Superior temporal gyrus (tissue), 1 donor: ENCODE results near the gene GAS6.
"Not testable (repeated sequence)": the region's sequence is repeated elsewhere in the genome, so short reads cannot be mapped to it uniquely, and the experiment has no call there.

Experiments used
- DNase-seq: peaks from one replicate; pipeline ENCODE4 v3.0.0-alpha.2; 2016; ENCODE audit errors: extremely low spot score

The GAS6 gene

DNA sequence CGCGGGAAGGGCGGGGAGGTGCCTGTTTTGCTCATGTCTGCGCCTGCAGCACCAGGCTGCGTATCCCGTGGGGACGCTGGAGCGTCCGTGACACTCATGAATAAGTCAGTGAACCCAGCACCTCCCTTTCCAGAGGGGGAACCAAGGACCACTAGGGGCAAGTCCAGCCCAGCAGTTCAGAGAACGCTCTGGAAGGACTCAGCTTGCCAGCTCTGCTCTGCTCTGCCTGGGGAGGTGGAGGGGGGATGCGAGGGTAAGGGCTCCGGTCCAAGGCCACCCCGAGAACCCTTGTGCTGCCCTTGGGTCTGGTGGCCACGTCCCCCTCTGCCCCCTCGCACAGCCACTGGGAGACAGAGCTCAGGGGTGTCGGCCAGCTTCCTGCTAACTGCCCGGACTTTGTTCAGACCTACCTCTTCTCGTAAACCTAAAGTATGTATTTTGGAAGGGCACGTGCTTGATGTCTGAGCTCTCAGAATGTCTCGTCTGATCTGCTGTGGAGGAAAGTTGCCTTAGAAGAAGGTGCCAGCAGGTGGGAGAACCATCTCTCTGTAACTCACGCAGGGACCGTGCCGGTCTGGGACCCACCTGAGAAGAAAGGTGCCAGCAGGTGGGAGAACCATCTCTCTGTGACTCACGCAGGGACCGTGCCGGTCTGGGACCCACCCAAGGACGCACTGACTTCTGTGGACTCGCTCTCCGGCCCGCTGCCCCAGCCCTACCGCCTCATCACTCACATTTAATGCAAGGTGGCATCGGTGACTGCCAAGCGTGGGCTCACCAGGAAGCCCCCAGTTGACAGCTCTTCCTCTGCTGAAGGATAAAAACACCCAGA, 70.8 kb downstream of the GAS6 start:
- DNase-seq: no peak

DNA sequence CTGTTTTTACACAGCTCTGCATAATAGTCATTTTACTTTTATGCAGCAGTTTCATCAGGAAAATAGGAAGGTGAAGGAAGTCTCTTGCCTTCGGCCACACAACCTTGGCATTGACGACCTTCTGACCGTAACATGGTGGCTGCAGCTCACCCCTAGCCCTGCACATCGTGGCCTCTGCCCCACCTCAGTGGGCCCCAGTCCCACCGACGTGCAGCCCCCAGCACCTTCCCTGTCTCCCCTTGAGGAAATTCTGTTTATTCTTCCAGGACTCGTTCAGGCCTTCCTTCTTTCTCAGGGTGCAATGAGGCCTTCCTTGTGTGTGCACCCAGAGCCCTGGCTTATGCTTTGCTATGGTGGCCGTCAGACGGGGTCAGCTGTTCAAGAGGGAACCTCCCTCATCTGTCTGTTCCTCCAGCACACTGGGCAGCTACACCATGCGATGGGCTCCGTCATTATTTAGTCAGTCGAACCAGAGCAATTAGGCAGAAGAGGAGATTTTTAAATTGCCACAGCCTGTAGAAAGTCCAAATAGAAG, 71.6 kb downstream of the GAS6 start:
- DNase-seq: no peak

DNA sequence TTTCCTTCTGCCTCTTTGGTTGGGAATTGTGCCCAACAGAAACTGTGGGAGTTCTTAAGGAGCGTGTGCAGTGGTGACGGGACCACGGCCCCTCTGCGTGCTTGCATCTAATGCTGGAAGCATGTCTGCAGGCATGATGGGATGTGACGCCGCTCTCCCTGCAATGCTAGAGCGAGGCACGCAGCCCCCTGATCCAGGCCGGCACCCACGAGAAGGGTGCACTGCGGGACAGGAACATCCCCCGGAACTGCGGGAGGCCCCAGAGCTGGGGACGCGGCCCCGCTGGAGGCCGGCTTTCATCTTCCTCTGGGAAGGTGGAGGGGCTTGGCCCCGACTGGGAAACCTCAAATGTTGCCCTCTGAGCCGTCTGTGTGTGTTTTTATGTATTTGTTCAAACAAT, 72.1 kb downstream of the GAS6 start:
- DNase-seq: no peak

DNA sequence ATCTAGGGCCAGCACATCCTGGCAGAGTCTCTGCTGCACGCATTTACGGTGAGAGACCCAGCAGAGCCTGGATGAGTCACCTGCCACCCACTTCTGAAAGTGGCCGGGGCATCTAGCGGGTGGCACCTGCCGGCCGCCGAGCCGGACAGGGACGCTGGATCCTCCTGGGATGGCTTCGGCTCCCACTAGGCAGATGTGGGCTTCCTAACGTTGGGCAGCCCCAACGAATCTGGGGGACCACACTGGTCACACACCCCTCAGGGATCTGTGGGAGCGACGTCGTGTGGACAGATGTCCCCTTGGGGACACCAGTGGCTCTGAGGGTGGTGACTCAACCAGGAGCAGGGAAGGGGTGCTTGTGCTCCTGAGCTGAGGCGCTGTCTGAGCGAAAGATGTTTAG, 72.7 kb downstream of the GAS6 start:
- DNase-seq: no peak

DNA sequence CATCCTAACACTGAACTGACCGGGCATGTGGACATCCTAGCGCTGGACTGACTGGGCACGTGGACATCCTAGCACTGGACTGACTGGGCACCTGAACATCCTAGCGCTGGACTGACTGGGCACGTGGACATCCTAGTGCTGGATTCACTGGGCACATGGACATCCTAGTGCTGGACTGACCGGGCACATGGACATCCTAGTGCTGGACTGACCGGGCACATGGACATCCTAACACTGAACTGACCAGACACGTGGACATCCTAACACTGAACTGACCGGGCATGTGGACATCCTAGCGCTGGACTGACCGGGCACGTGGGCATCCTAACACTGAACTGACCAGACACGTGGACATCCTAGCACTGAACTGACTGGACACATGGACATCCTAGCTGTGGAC, 73.9 kb downstream of the GAS6 start:
- DNase-seq: not testable (repeated sequence)

DNA sequence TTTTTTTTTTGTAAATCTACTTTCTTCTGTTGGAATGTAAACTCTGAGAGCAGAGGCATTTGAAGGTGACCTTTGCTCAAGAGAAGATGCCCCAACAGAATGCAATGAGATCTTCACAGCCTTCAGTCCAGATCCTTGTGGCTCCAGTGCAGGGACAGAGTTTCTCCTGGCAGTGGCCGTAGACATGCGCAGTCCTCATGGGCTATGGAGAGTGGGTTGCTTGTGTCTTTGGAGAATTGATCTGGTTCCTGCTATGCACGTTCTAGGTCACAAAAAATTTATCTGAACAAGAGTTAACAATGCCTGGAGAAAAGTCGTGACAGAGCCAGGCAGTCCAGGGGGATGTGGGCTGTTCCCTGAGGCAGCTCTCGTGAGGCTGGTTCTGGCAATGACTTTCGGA, 74.7 kb downstream of the GAS6 start:
- no peak for DNase-seq

DNA sequence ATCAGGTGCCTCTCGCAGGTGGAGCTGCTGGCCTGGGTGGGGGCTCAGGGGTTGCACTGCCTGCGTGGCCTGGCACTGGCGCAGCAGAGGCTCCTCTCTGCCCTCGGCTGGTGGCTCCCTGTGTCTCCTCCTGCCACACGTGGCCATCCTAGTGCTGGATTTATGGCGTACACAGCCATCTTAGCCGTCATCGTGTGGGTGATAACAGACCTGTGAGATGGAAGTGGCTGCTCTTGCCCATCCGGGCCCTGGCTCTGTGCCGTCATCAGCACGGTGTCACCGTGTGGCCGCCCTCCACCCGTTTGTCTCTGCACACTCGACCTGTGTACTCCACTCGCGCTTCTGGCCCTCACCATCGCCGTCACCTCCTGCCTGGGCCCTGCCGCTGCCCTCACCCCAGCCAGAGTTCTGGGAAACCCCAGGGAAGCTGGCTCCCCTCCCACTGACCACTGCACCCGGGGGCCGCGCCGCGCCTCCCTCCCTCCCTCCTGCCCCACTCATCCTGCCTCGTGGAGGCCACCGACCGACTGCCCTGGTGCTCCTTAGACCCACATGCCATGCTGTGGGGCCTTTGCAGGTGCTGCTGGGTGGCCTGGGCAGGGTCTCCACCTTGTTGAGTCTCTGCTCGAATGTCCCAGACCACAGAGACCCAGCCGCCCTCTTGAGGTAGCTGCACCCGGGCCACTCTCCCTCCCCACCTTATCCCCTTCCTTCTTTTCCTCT, 75.3 kb downstream of the GAS6 start:
- no peak for DNase-seq

DNA sequence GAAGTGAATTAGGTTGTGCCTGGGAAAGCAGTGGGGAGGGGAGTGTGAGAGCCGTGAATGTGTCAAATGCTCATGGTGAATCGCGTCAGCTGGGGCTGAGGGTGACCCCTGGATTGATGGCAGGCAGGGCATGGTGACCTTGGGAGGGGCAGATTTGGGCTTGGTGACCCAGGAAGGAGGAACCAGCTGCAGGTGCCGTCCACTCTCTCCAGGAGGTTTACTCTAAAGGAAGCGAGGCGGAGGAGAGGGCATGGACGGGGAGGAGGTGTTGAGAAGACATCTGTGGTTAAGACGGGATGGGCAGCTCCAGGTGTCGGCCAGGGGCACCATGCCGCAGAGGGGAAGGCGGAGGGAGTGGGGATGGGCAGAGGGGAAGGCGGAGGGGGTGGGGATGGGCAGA, 76.2 kb downstream of the GAS6 start:
- DNase-seq: no peak

DNA sequence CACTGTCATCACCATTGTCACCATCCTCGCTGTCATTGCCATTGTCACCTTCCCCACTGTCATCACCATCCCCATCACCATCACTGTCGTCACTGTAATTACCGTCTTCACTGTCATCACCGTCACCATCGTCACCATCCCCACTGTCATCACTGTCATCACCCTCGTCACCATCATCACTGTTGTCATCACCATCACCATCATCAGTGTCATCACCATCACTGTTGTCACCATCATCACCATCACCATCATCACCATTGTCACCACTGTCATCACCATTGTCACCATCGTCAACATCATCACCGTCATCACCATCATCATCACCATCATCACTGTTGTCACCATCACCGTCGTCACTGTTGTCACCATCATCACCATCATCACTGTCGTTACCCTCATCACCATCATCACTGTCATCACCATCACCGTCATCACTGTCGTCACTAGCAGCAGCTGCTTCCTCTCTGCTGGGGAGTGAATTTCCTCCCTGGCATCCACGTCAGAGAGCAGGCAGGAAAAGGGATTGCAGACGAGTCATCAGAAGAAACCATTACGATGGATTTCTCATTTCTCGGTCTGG, 77.5 kb downstream of the GAS6 start:
- DNase-seq: no peak

DNA sequence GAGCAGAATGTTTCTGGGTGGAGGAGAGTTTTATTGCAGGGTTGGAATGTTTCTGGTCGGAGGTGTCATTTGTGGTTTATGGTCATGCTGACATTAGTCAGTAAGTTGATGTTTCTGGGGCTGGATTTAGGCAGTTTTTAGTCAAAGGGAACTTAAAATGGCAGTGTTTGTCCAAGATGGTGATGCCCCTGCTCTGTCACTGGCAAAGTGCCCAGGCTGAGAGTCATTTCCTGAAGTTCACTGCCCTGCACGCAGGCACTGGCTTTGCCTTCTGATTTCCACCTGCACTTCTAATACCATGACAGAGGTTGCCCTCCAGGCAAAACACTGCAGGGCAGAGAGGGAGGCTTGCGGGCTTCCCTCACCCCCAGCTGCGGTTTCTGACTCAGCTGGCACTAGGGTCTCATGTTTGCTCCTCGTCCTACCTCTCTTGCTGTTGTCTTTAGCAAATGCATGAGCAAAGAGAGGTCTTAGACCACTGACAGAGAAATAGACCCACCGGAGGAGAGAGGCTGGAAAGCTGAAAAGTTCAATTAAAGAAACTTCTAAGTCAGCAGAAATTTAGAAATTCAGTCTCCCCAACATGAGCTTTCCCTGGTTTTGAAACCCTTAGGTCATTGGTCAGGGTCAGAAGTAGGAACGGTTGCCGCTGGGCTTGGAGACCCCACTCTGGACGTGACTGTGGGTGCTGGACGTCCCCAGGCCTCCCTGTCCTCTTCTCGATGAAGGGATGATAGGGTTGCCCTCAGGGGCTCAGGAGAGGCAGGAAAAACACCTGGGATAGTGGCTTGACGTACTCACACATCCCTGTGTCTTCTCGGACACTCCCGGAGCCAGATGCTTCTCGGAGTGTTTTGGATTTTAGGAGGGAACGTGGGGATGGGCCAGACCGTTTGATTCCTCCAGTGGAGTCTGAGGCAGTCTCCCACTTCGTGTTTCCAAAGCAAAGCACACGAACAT, 78.5 kb downstream of the GAS6 start:
- no peak for DNase-seq

DNA sequence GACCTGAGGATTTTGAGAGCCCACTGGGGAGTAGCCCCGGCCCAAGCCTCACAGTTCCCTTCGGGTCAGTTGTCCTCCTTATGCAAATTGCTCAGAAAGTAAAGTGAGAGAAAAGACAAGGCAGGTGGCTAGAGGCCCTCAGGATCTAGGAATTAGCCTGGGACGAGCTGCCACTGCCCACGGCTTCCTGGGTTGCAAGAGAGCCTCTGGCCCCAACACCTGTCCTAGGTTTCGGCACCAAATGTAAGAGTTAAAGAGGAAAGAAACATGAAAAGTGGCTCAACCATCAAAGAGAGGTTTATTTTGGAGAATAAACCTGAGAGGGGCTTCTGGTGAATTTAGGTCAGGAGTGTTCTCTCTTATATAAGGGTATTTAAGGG, 79.2 kb downstream of the GAS6 start:
- no peak for DNase-seq

DNA sequence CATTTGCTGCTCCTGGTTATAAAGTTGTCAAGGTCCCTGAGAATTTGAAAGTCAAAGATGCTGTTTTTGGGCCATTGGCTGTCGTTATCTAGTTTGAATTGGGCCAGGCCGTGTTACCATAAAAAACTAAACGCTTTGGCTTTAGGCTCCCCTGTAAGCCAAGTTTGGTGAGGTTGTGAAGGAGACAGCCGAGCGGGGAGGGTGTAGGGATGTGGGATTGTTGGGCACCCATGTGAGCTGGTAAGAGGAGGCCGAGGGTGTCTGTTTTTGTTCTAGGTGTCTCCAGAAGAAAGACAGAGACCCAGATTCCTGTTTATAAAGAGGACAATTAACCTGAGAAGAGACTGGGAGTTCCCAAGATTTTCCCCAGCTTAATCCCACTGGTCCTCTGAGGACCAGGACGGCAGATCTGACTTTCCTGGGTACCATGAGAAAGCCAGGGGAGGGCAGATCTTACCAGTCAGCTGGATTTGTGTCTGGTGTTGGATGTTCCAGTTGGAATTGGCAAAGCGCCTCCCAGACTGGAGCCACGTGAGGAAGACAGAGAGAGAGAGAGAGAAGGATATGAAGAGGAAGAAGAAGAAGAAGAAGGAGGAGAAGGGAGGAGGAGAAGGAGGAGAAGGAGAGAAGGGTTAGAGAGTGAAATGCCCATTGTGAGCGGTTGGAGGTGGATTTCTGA, 79.8 kb downstream of the GAS6 start:
- no peak for DNase-seq

DNA sequence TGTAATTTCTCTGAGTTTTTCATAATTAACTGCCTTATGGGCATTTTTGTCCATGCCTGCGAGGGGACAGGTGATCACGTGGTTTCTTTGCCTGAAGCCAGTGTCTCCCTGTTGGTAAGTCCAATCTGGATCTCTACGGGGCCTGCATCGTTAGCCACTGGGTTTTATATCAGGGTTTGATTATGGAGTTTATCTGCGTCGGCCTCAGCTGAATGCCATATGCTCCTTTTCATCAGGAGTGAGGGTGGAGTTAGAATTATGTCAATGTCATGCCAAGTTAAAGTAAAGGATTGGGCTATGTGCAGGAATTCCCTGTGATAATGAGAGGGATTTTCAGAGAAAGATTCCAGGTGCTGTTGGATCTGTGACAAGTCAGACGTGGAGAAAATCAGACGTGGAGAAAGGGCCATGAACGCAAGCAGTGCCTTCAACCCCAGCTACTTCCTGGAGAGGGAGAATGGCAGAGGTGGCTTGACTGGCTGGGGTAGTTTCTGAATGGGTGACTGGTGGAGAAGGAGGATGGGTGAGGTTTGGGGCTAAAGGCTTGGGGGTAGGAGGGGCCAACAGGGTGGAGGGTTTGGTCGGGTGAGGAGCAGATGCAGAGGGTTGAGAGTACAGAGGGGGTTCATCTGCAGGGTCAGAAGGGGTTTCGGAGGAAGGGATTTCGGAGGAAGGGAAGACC, 80.5 kb downstream of the GAS6 start:
- no peak for DNase-seq

DNA sequence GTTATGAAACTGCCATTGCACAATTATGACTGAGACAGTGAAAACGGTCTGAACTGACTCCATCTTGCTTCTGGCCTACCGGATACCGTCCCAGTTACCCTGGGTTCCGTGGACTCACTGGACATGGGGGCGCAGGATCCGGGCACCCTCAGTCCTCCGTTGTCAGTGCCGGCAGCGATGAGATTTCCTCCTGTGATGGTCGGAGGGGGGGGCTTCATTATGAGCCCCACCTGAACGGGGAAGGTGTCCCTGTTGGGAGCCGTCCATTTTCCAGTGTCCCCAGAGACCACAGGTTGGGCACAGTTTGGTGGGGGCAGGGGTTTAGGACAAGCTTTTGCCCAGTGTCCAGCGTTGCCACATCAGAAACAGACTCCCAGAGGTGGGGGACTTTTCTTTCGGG, 81.4 kb downstream of the GAS6 start:
- no peak for DNase-seq

DNA sequence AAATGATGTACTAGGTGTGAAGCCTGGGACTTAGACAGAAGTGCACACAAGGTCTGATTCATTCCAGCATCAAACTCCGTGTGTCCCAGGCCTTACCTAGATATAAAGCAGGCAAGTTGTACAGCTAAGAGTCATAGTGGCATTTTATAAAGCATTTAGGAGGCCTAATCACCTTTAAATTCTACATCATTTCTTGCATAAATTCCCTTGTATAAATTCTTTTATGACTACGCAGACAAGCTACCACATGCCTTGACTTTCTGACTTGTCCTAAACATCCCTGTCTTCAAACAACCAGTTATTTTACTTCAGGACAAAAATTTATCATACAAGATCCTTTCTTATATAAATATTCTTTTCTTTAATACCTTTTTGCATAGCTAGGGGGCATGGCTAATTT, 82.3 kb downstream of the GAS6 start:
- DNase-seq: no peak

DNA sequence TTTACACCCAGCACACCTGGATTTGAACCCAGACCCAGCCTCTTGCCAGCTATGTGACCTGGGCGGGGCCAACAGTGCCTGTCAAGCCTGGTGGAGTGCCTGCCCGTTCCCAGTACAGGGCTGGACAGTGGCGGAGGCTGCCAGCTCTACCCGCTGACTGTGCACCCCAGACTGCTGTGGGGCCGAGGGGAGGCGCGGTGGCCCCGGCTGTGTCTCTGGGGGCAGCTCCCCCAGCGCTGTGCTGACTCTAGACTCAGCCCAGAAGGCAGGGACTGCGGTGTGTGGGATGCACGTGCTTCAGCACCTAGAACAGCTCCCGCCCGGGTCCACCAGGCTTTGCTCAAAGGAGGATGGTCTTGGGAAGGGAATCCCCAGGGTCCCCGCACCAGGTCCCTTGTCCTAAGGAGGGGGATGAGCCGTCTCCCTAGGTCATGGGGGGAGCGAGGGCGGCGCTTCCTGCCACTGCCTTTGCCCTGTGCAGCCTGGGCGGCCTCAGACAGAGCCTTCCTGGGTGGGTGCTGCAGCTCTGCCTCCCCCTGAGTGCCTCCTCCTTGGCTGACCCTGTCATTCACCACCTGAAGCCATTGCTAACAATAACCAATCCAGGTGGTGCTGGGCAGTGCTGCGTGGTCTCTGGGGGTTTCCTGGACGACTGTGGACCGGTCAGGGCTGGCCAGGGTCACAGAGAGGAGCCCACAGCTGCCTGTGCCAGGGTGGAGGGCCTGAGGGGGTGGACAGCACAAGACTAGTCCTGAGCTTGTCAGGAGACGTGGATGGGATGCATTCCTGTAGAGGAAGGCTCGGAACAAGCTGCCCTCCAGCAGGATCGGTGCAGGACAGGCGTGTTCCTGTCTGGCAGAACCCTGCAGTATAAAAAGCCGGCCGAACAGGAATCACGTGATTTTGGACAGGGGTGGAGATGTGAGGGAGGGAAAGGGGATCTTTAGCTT, 86.3 kb downstream of the GAS6 start:
- DNase-seq: no peak

DNA sequence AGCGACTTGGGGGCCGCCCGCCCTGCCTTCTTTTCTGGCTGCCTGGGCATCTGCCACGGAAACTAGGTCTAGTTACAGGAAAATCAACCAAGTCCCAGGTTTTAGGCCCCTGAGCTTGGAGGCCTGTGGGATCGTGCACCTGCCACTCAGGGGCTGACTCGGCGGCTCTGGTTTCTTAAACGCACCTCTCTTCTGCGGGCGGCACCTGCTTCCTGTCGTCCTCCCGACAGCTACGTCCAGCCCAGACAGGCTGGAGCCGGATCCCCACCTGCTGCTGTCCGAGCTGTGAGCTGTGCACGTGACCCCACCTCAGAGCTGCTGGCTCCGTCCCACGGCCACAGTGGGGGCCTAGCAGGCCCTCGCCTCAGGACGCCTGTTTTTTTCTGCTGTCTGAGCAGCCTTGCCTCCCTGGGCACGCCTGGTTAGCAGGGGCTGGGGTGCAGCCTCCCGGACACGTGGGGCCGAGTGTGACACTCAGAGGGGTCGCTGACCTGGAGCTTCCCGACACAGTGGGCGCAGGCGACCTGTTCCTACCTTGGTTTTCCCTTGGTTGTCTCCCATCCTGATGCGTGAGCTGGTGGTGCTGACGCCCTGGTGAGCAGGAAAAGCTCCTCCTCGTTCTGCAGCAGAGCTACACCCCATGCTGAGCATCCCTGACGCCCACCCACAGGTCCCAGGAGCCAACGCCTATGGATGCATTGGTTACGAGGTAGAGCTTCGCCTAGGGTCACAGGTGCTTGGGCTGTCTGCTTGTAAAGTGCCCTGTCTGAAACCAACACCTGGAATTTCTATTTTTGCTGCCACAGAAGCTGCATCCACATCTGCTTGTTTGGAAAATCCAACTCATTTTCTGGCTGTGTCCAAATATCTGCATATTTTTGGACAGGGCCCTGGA, 87.4 kb downstream of the GAS6 start:
- DNase-seq: no peak

DNA sequence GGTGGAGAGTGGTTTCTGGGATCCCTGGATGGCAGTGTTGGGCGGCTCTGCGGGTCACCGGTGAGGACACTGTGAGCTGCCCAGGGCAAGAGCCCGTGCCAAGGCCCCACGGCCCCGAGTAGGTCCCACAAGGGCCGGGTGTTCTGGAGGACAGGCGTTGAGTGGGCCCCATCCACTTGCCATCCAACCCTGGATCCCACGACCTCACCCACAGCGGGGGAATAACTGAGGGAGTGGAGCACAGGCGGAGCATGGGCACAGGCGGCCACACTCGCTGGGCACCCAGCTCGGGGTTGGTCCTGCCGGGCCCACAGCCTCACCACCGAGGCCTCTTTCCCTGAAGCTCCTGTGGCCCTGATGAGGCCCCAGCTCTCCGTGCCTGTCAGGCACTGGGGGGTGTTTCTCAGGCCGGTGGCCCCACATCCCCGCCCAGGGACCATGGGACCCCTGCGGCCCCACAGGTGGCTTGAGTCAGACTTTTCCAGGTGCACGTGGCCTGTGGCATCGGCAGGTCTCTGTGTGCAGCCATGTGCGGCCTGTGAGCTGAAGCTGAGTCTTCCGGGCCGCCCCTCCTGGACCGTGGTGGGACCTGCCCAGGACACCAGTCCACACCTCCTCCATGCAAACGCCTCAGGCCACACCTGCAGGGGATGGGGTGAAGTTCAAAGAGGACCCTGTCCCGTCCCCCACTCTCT, 88.3 kb downstream of the GAS6 start:
- no peak for DNase-seq
